IgD-negative memory B cell (primary cell): Measurements from ENCODE around the gene ZNF583. TPM values are rescaled to one million over a fixed set of nuclear protein-coding genes. Genes with fewer than 3 reads are reported as not detected.

Source experiments
- H3K27ac Mint-ChIP-seq, 3 donors: one replicate each; pipeline ENCODE4 v1.8.0; 2020 to 2022; ENCODE audit warnings: mild to moderate bottlenecking in 3 of 3, mixed read lengths in 3 of 3, moderate library complexity in 1 of 3
- H3K27me3 Mint-ChIP-seq: one replicate; pipeline ENCODE4 v1.8.0; 2021; ENCODE audit warnings: mixed read lengths
- H3K36me3 Mint-ChIP-seq: one replicate; pipeline ENCODE4 v1.8.0; 2020; ENCODE audit warnings: mild to moderate bottlenecking, mixed read lengths
- H3K4me1 Mint-ChIP-seq, 3 donors: one replicate each; pipeline ENCODE4 v1.8.0; 2020 to 2022; ENCODE audit warnings: mixed read lengths in 3 of 3, mild to moderate bottlenecking in 1 of 3
- H3K4me3 Mint-ChIP-seq, 4 donors: one replicate each; pipeline ENCODE4 v1.8.0; 2020 to 2022; ENCODE audit warnings: mild to moderate bottlenecking in 4 of 4, mixed read lengths in 4 of 4, moderate library complexity in 3 of 4
- H3K9me3 Mint-ChIP-seq, 3 donors: one replicate each; pipeline ENCODE4 v1.8.0; 2020 to 2021; ENCODE audit warnings: mixed read lengths in 3 of 3, mild to moderate bottlenecking in 1 of 3
- polyA plus RNA-seq: library from polyadenylated mRNA; unstranded; fragments of 300-500 nt; fragmentation: Illumina TruSeq; gene quantifications from one replicate; pipeline ENCODE4 v1.2.3, GENCODE V29; 2021

Gene ZNF583
- 10.1 TPM for polyA plus RNA-seq

DNA sequence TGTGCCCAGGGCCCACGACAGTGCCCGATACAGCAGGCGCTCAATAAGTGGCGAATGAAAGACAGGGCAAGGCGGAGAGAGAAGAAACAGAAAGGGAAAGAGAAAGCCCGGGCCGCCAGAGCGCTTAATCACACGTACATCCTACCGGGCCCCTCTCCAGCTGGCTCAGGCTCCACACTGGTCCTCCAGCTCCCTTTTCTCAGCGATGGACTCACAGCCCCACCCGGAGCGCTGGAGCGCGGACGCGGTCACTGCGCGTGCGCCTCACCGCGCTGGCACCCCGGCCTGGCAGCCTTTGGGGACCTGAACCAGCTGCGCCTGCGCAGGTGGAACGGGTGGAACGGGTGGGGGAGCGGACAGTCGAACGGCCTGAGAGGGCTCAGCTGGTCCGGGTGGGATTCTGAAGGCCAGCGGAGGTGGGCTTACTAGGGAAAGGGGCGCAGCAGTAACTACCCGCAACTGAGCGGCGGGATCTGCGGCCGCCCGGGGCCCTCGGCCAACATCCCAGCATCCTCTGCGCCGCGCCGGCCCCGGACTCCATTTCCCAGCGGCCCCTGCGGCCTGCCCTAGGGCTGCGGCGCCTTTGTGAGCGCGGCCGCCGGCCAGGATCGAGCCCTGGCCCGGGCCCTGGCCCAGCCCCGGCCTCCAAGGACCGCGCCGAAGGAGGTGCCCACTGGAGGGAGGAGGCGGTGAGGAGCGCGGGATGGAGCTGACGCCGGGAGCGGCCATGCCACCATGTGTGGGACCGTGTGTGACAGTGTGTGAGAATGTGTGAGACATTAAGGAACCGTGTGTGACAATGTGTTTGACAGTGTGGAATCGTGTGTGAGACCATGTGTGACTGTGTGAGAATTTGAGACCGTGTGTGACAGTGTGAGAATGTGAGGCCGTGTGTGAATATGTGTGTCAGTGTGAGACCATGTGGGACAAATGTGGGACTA, at the start of gene ZNF583:
Gene ZNF583 (plus strand): TSS at position 569 of the 941 bp plus-strand sequence. CDS start 2,783 bp downstream, outside the sequence.
- peak within 1 kb of the TSS; percentile 90 to 99 (median 98) for H3K4me3 Mint-ChIP-seq
- H3K27ac Mint-ChIP-seq: peak within 1 kb of the TSS; percentile 93 to 96 (median 95)
- H3K9me3 Mint-ChIP-seq: peaks cover 20 to 55% (median 21%) of the 10 kb centered on the region in 3 donors
- H3K27me3 Mint-ChIP-seq: no peaks in the 10 kb centered on the region
- H3K36me3 Mint-ChIP-seq: peaks cover 21% of the 10 kb centered on the region
- H3K4me1 Mint-ChIP-seq: peaks cover 5 to 23% (median 21%) of the 10 kb centered on the region in 3 donors

GRCh38 chr19:56355517-56355916, 48.6 kb upstream of the ZNF583 start:
- Mint-ChIP-seq H3K36me3 (peaks cover 2% of the 10 kb centered on the region), H3K9me3 (peaks cover 10 to 24% (median 19%) of the 10 kb centered on the region in 3 donors), H3K27me3 (no peaks in the 10 kb centered on the region), H3K27ac (no peak overlapping the region), H3K4me1 (no peaks in the 10 kb centered on the region), H3K4me3 (no peak overlapping the region)

DNA sequence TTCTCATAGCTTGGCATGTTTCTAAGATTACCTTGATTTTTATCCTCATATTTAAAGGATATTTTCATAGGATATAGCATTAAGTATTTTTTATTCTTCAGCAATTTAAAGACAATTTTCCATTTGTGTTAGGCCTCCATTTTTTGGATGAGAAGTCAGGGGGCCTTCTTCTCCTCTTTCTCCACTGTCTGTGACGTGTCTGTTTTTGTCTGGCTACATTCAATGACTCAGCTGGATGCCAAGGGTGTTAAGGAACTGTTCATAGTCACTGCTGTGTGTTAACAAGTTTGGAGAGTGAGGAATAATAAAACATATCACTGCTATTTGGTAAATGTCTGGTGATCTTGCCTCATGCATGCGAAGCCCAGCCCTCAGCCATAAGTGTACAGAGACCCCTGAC, 47.2 kb upstream of the ZNF583 start:
- no peak overlapping the region for H3K27ac Mint-ChIP-seq
- H3K9me3 Mint-ChIP-seq: peaks cover 15 to 30% (median 28%) of the 10 kb centered on the region in 3 donors
- no peak overlapping the region for H3K4me3 Mint-ChIP-seq
- H3K4me1 Mint-ChIP-seq: peaks cover 0 to 3% (median 0%) of the 10 kb centered on the region in 3 donors
- H3K27me3 Mint-ChIP-seq: no peaks in the 10 kb centered on the region
- peaks cover 6% of the 10 kb centered on the region for H3K36me3 Mint-ChIP-seq

GRCh38 chr19:56360841-56361240, 43.3 kb upstream of the ZNF583 start:
- Mint-ChIP-seq H3K27me3 (no peaks in the 10 kb centered on the region), H3K9me3 (peaks cover 18 to 51% (median 43%) of the 10 kb centered on the region in 3 donors), H3K4me1 (peaks cover 0 to 3% (median 0%) of the 10 kb centered on the region in 3 donors), H3K36me3 (peaks cover 8% of the 10 kb centered on the region), H3K27ac (no peak overlapping the region), H3K4me3 (no peak overlapping the region)

DNA sequence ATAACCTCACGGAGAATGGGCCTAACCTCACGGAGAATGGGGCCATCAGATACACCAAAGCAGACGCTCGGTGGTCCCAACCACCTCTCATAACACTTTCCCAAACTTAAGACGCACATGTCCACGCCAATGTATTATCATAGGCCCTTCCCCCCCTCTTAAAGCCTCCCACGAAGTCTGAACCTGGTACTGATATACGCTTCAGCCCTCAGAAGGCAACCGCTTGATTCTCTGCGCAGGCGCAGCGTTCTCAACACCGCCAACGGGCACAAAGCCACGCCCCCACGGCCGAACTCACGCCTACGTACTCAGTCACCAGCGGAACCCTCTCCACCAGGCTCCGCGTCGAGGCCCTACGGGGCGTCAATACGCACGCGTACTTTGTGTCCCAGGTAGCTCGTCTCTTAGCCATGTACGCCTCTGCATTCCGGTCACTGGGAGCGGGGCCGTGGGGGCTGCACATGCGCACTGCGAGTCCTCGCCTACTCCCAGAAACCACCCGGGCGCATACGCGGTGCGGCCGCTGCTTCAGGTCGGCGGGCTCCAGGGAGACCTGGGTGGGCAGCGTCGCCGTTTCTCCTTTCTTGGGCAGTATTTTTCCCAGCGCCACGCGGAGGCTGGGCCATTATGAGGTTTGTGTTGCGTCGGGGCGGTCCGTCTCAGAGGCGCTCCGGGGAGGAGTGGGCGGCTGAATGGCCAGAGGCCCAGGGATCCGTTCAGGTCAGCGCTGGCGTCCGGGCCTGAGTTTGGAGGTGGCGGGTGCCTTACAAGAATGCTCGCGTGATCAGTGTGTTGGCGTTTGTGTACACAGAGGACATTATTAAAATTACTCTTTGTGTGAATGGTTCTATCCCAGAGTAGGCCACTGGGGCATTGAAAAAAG, 36.1 kb upstream of the ZNF583 start:
- Mint-ChIP-seq H3K9me3 (peaks cover 5 to 36% (median 27%) of the 10 kb centered on the region in 3 donors), H3K4me3 (peak overlapping the region; percentile 90 to 97 (median 95)), H3K36me3 (peaks cover 10% of the 10 kb centered on the region), H3K27me3 (no peaks in the 10 kb centered on the region), H3K27ac (peak overlapping the region; percentile 48 to 89 (median 72)), H3K4me1 (peaks cover 1 to 20% (median 18%) of the 10 kb centered on the region in 3 donors)

DNA sequence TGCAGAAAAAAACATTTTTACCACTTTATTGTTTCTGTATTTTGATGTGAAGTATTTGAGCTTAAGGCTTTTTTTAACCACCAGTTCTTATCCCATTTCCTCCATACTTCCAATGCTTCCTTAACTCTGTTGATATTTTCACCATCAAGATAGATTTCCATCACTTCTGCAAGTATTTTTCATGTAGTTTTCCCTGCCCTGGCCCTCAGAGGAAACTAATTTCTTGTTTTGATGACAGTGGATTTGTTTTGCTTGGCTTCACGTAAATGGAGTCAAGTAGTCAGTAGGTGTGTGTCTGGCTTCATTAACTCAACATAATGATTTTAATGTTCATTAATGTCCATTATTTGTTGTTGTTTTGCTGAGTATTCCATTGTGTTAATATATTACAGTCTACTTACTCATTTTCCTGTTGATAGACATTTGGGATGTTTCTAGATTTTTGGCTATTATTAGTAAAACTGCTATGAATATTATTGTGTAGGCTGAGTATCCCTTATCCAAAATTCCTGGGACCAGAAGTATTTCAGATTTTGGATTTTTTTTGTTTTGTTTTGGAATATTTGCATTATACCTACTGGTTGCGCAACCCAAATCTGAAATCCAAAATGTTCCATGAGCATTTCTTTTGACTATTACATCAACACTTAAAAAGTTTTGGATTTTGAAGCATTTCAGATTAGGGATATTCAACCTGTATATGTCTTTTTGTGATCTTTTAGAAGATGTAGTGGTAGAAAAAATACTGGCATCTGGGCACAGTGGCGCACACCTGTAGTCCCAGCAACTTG, 34.1 kb upstream of the ZNF583 start:
- Mint-ChIP-seq H3K27me3 (no peaks in the 10 kb centered on the region), H3K9me3 (peaks cover 10 to 37% (median 18%) of the 10 kb centered on the region in 3 donors), H3K4me3 (peak overlapping the region in 1 of 4 donors; percentile 64), H3K27ac (no peak overlapping the region), H3K4me1 (peaks cover 1 to 20% (median 18%) of the 10 kb centered on the region in 3 donors), H3K36me3 (peaks cover 17% of the 10 kb centered on the region)

- Mint-ChIP-seq H3K27ac (no peak overlapping the region), H3K9me3 (peaks cover 14 to 51% (median 30%) of the 10 kb centered on the region in 3 donors), H3K36me3 (peaks cover 28% of the 10 kb centered on the region), H3K27me3 (no peaks in the 10 kb centered on the region), H3K4me3 (no peak overlapping the region), H3K4me1 (peaks cover 1 to 24% (median 18%) of the 10 kb centered on the region in 3 donors)
These were observed 31.9 kb upstream of the ZNF583 start for GRCh38 chr19:56372281-56372680.

DNA sequence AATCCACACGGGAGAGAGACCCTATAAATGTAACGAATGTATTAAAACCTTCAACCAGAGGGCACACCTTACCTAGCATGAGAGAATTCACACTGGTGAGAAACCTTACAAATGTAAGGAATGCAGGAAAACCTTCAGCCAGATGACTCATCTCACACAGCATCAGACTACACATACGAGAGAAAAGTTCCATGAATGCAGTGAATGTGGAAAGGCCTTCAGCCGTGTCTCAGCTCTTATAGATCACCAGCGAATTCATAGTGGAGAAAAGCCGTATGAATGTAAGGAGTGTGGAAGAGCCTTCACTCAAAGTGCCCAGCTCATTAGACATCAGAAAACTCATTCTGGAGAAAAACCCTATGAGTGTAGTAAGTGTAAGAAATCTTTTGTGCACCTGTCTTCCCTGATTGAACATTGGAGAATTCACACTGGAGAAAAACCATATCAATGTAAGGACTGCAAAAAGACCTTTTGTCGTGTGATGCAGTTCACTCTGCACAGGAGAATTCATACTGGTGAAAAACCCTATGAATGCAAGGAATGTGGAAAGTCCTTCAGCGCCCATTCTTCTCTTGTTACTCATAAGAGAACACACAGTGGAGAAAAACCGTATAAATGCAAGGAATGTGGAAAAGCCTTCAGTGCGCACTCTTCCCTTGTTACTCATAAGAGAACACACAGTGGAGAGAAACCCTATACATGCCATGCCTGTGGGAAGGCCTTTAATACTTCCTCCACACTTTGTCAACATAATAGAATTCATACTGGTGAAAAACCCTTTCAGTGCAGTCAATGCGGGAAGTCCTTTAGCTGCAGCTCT, 26.8 kb upstream of the ZNF583 start:
- peaks cover 30% of the 10 kb centered on the region for H3K36me3 Mint-ChIP-seq
- H3K4me1 Mint-ChIP-seq: peaks cover 0 to 4% (median 0%) of the 10 kb centered on the region in 3 donors
- no peak overlapping the region for H3K4me3 Mint-ChIP-seq
- peaks cover 18 to 63% (median 47%) of the 10 kb centered on the region in 3 donors for H3K9me3 Mint-ChIP-seq
- no peak overlapping the region for H3K27ac Mint-ChIP-seq
- no peaks in the 10 kb centered on the region for H3K27me3 Mint-ChIP-seq

- H3K4me1 Mint-ChIP-seq: no peaks in the 10 kb centered on the region
- H3K36me3 Mint-ChIP-seq: peaks cover 31% of the 10 kb centered on the region
- H3K4me3 Mint-ChIP-seq: no peak overlapping the region
- no peaks in the 10 kb centered on the region for H3K27me3 Mint-ChIP-seq
- no peak overlapping the region for H3K27ac Mint-ChIP-seq
- peaks cover 19 to 43% (median 26%) of the 10 kb centered on the region in 3 donors for H3K9me3 Mint-ChIP-seq
These were observed 20.1 kb upstream of the ZNF583 start for GRCh38 chr19:56383826-56384605.

DNA sequence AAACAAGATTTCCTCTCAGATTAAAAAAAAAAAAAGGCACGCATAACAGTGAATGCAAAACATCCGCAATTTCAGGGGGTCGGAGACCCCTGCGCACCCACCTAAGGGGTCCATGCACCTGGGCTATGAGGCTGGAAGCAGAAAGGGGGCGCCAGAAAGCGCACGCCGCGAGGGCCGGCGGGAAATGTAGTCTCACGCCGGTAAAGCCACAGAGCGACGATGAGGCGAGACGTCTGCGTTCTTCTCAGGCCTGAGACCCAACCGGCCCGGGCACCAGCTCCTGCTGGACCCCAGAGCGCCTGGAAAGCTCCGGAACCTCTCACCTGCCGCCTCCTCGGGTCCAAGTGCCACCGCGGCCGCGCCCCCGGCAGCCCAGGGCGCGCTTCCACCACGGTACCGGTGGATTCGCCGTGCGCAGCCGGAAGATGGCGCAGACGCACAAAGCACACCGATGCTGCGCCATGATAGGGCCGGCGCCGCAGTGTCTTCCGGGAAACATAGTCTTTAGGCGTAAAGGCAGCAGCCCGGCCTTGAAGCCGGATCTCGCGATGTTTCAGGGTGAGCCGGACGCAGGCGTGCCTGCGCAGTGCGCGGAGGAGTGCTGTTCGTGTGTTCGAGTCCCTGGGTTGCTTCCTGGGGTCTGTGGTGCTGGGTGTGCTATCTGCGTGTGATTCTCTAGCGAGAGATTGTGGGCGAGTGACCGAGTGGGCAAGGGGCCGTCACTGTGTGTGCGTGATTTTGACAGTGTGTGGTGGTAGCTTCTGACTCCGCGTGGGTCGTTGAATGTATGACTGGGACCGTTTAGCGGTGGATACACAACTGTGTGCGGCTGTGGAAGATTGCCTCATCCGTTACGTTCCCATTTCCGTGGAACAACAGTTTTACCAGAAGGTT, 10.8 kb upstream of the ZNF583 start, which contains the start of gene ZNF582:
Gene ZNF582 (minus strand): TSS at position 416 of the 894 bp plus-strand sequence. CDS start 1,782 bp downstream, outside the sequence.
- Mint-ChIP-seq H3K27ac (peak within 1 kb of the TSS; percentile 72 to 97 (median 89)), H3K36me3 (peaks cover 26% of the 10 kb centered on the region), H3K9me3 (peaks cover 21 to 36% (median 28%) of the 10 kb centered on the region in 3 donors), H3K4me1 (peaks cover 5 to 10% (median 7%) of the 10 kb centered on the region in 3 donors), H3K27me3 (no peaks in the 10 kb centered on the region), H3K4me3 (peak within 1 kb of the TSS; percentile 86 to 98 (median 97))

DNA sequence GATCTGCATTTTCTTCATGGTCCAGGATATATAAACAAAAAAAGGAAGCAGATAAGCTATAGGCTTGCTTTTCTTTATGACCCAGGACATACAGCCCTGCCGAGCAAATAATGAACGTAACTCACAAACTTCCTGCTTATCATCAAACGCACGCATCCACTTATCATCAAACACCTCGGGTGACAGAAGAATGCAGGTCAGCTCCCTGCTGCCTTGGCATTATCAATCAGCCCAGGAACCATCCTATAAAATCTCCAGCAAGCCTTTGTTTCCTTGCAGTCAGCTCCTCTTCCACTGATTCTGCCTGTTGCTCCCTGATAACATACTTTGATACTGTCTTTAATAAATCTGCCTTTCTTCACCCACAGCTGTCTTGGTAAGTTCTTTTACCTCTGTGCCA, 5.3 kb upstream of the ZNF583 start:
- peak overlapping the region in 1 of 4 donors; percentile 47 for H3K4me3 Mint-ChIP-seq

DNA sequence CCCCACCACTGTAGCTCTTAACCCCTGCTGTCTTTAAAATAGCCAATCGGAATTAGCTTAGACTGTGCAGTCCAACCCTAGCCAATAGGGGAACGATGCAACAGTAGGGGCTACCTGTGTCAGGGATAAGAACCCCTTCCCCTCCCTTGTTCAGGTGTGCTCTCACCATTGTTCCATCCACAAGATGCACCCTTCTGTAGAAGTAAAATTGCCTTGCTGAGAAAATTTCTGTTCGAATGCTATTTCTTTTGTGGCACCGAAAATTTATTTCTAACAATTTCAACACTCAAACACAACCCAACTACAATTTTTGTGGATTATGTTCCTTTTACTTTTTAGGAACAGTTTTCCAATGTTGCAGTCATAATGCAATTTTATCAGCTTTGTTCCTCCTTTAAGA, 3.6 kb upstream of the ZNF583 start:
- Mint-ChIP-seq H3K4me1 (peaks cover 5 to 23% (median 20%) of the 10 kb centered on the region in 3 donors), H3K27ac (no peak overlapping the region), H3K27me3 (no peaks in the 10 kb centered on the region), H3K4me3 (peak overlapping the region in 1 of 4 donors; percentile 45), H3K36me3 (peaks cover 11% of the 10 kb centered on the region), H3K9me3 (peaks cover 17 to 44% (median 19%) of the 10 kb centered on the region in 3 donors)

More for the DNA sequence above, 5.3 kb upstream of the ZNF583 start:
- peaks cover 10% of the 10 kb centered on the region for H3K36me3 Mint-ChIP-seq
- peaks cover 5 to 14% (median 8%) of the 10 kb centered on the region in 3 donors for H3K4me1 Mint-ChIP-seq
- peaks cover 17 to 46% (median 25%) of the 10 kb centered on the region in 3 donors for H3K9me3 Mint-ChIP-seq
- H3K27ac Mint-ChIP-seq: no peak overlapping the region
- H3K27me3 Mint-ChIP-seq: no peaks in the 10 kb centered on the region
